ENCODE measurements around the gene TP53TG3D.
"Not testable (repeated sequence)": the region's sequence is repeated elsewhere in the genome, so short reads cannot be mapped to it uniquely, and the experiment has no call there.

The TP53TG3D gene

GRCh38 chr16:32302776-32303175 lies 49.7 kb downstream of the TP53TG3D start:
- H3K9me3 ChIP-seq (ENCODE audit: control insufficient read depth, low read length); H2AFZ ChIP-seq; H3K79me2 ChIP-seq; H3K27me3 ChIP-seq (ENCODE audit: control insufficient read depth, insufficient read depth, low read length); H3K4me1 ChIP-seq; H3K9ac ChIP-seq; H3K4me2 ChIP-seq (ENCODE audit: low read length); H3K36me3 ChIP-seq (ENCODE audit: control insufficient read depth, insufficient read depth, low read length); H3K27ac ChIP-seq; H3K4me3 ChIP-seq (ENCODE audit: low read depth, low read length): not testable (repeated sequence)

Data from parathyroid adenoma (tissue), 2 donors.